GM18517 (cell line): ENCODE results near the gene SIVA1.
"Not testable (repeated sequence)": the region's sequence is repeated elsewhere in the genome, so short reads cannot be mapped to it uniquely, and the experiment has no call there.

Experiments
- ATAC-seq: cut with Tn5 transposase; IDR thresholded peaks from one replicate; pipeline ENCODE4 v1.9.1; 2021; ENCODE audit warnings: mild to moderate bottlenecking, moderate library complexity; ENCODE audit not compliant: unreplicated experiment

SIVA1 gene

DNA sequence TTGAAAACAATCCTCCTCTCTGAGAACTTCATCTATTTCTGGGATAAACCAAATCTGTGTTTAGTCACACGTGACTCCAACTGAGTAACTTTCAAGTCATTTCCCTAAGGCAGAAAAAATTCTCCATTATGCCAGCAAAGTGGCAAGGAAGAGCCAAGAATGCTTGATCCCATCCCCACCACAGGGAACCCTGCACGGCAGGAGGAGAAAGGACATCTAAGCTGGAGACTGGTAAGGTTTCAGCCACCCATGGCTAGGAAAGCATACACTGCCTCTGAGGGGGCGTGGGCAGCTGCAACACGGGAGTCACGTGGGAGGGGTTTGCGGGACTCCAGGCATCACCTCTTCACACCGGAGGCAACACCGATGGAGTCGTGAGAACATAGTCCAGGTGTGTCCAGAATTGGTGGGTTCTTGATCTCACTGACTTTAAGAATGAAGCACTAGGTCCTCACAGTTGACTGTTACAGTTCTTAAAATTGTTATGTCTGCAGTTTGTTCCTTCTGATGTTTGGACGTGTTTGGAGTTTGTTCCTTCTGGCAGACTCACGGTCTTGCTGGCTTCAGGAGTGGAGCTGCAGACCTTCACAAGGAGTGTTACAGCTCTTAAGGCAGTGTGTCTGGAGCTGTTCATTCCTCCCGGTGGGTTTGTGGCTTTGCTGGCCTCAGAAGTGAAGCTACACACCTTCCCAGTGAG, 2.7 kb upstream of the SIVA1 start:
- no peak for ATAC-seq

DNA sequence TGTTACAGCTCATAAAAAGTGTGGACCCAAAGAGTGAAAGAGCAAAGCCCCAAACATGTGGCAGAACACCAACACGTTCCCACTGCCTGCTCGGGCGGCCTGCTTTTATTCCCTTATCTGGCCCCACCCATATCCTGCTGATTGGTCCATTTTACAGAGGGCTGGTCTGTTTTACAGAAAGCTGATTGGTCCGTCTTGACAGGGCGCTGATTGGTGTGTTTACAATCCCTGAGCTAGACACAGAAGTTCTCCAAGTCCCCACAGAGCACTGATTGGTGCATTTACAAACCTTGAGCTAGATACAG, 2.2 kb upstream of the SIVA1 start:
- ATAC-seq = not testable (repeated sequence)

DNA sequence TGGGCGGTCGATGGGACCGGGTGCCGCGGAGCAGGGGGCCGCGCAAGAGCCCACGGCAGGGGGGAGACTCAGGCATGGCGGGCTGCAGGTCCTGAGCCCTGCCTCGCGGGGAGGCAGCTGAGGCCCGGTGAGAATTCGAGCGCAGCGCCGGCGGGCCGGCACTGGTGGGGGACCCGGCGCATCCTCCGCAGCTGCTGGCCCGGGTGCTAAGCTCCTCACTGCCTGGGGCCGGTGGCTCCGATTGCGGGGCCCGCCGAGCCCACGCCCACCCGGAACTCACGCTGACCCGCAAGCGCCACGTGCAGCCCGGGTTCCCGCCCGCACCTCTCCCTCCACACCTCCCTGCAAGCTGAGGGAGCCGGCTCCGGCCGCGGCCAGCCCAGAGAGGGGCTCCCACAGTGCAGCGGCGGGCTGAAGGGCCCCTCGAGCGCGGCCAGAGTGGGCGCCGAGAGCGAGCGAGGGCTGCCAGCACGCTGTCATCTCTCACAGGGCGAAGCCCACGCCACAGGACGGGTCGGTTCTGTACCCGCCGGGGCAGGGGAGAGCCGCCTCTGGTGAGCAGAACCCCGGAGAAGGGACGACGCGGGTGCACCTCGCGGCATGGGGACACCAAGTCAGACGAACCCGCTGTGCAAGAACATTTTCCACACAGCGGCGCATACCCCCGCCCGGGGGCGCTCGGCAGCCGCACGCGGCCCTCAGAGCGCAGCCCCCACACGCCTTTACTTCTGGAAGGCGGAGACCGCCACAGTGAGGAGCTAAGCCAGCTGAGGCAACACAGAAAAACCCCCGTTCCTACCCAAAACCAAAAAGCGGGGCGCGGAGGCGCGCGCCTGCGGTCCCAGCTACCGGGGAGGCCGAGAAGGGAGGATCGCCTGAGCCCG, 1.2 kb upstream of the SIVA1 start:
- no peak for ATAC-seq

DNA sequence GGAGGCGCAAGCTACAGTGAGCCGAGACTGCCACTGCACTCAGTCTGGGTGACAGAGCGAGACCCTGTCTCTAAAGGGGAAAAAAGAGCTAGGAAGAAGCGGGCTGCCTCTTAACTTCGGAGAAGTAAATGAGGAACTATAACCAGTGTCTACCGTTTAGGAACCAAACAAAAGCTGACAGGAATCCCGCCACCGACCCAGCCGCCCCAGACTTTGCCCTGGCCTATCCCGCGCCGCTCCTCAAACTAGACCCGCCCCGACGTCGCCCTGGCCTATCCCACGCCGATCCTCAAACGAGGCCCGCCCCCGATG, 568 bp upstream of the SIVA1 start:
- ATAC-seq = peak; percentile 79

DNA sequence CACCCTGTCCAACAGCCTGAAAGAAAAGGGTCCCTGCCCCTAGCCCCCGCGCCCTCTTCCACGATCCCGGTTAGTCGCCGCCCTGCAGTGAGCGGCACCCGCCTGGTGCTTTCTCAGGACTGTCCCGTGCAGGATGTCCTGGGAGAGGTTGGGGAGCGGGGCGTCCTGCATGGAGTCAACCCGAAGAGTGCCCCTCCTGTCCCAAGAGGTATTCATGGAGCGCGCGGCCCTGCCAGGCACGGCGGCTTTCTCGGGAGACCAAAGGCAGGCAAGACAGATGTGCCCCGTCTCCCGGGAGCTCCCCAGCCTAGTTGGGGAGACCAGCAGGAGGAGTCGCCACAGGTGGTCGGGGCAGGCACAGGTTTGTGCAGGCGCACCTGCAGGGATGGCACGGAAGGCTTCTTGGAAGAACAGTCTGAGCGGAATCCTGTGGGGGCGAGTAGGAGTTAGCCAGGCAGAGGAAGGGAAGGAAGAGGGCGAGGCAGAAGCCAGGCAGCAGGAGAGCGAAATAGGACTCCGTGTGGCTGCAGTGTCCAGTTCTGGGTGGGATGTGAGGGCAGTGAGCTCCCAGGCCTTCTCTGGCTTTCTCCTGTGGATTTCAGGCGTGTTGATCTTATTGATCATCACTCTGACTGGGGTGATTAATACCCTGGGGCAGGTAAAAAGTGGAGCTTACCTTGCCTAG, 723 bp downstream of the SIVA1 start:
- ATAC-seq = no peak

DNA sequence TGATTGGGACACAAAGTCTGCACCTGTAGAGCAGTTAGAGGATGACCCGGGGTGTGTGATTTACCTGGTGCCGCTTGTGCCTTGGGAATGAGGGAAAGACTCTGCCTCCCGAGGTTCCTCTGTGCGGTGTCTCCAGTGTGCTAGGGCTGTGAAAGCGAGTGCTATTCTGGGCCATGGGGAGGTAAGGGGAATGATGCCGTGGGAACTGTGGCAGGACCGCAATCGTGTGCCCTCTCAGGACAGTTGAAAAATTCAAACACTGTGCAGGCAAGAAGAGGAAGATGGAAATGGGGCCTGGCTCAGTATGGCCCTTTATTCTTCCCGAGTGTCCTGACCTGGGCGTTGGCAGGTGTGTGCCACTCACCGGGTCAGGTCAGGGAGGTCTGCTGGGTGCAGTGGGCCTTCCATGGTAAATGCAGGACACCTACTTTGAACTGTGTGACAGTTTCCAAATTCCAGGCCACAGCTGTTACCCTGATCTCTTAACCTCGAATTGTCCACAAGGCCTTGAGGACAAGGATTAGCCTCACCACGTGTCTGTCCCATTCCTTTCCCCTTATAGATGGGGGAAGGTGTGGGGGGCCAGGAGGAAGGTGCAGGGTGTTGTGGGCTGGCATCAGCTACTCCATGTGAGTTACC, 1.4 kb downstream of the SIVA1 start:
- ATAC-seq = no peak

DNA sequence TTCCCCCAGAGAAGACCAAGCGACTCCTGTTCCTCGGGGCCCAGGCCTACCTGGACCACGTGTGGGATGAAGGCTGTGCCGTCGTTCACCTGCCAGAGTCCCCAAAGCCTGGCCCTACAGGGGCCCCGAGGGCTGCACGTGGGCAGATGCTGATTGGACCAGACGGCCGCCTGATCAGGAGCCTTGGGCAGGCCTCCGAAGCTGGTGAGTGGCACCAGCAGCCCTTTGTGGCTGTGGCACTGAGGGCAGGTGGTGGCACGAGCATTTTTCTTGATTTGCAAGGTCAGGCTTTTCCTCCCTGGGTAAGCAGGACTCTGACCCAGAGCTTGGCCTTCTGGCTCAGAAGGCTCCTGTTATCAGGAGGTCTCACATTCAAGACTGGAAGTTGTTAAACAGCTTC, 2.7 kb downstream of the SIVA1 start:
- no peak for ATAC-seq

DNA sequence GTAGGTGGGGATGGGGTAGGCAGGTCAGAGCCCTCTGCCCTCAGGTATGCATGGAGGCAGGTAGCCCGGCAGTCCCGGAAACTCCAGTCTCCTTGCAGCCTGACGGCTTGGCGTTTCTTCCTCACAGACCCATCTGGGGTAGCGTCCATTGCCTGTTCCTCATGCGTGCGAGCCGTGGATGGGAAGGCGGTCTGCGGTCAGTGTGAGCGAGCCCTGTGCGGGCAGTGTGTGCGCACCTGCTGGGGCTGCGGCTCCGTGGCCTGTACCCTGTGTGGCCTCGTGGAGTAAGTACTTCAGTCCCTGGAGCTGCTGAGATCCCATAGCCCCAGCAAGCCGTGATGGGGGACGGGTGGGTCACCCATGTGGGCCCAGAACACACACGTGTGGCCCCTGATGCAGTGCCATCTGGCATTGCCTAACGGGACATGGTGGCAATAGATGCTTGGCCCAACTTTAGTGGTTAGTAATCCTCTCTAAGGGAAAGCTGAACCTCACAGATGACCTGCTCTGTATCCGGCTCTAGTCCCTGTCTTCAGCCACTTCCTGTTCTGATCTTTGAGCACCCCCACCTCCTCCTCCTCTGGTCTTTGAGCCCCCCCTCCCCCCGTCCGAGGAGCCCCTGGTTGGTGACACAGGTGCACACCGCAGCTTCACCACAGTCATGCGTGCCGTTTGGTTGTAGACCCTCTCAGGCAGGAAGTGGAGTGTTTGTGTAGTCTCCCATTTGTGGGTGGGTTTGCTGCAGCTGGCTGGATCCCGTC, 3.7 kb downstream of the SIVA1 start:
- ATAC-seq = no peak

DNA sequence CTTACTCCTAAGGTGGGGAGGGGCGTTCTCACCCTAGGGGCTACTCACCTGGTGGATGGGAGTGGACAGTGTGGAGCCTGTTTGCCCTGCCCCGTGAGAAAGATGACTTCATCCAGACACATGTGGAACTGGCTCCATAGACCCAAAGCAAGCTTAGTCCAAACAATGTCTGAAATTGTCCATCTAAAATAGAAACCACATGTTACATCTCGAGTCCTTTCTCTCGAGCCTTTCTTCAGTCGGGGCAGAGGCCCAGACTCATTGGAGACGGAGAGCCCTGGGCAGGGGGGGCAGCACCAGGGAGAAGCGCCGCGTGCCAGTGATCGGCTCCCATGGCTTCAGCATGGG, 4.3 kb downstream of the SIVA1 start:
- ATAC-seq = no peak

DNA sequence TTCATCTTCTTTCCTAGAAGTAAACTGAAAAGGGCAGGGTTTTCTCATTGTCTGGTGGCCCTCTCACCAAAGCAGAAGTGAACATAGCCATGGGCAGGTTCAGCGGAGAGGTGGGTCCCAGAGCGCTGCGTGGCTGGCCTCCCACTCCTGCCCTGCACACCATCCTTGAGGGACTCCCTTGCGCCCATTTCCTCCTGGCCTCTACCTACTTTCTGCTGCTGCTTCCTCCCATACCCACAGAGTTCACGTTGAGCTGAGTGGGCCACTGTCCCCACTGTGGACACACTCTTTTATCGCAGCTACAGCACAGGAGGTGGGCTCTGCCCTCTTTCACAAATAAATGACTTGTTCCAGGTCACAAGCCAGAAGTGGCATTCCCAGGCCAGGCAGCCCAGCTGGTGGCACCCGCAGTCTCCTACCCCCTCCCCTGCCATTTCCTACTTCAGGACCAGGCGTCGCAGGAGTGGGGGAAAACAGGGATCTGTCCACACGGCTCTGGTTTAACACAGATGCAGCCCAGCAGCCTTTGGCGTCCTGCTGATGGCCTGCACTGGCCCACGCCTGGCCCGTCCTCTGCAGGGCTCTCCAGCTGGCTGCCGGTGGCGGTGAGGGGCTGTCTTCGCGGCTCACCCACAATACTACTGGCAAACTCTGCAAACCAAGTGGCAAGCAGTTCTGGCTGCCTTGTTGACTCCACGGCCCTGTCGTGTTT, 4.9 kb downstream of the SIVA1 start:
- no peak for ATAC-seq

DNA sequence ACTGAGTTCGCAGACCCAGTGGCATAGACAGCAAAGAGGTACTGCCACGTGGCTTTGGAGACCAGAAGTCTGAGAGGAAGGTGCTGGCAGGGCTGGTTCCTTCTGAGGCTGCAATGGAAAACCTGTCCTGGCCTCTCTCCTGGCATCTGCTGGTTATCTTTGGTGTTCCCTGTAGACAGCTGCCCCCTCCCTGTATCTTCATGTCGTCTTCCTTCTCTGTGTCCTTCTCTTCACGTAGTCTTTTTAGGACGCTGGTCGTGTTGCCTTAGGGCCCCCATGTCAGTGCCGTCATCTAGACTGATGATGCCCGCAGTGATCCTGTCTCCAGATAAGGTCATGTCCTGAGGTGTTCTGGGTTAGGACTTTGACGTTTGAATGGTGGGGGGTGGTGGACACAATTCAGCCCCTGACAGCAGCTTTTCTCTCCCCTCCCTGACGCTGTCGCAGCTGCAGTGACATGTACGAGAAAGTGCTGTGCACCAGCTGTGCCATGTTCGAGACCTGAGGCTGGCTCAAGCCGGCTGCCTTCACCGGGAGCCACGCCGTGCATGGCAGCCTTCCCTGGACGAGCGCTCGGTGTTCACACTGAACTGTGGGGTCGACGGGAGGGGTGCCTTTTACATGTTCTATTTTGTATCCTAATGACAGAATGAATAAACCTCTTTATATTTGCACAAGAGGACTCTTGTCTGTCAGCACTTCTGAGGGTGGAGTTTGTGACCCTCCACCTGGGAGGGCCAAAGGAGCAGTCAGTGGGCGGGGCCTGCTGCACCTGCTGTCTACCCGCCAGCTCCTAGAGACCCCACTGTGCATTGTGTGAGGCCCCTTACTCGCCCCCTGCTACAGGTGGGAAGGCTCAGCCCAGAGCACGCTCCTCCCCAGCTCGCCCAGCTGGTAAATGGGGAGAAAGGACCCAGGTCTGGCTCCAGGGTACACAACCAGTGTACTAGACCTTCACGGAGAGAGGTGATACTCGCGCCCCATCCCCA, 6.3 kb downstream of the SIVA1 start:
- no peak for ATAC-seq

DNA sequence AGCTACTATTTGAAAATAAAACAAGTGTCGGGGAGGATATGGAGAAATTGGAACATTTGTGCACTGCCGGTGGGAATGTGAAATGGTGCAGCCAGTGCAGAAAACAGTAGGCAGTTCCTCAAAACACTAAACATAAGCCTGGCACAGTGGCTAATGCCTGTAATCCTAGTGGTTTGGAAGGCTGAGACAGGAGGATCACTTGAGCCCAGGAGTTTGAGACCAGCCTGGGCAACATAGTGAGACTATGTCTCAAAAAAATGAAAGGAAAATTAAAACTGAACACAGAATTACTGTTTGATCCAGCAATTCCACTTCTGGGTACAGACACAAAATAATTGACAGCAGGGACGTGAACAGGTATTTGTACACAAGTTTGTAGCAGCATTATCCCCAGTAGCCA, 12.6 kb downstream of the SIVA1 start:
- ATAC-seq = no peak

DNA sequence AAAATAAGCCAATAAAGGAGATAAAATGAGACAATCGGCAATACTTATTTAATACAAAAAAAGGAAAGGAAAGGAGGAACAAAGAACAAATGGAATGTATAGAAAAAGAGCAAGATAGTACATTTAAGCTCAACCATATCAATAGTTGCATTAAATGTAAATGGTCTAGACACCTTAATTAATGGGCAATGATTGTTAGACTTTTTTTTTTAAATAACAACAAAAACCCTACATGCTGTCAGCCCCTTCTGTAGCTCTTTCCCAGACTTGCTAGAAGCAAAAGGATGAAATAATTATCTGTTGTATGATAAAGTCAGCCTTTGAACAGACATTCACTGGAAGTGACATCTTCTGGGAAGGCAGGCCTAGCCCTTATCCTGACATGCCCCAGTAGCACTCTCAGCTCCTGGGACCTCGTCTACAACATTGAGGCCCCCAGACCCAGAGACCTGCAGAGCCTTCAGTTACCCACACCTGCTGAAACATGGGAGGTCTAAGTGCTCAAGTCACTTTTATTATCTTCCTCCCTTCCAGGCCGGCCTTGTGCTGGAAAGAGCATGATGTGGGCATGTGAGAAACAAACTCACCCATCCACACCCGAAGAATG, 13.4 kb downstream of the SIVA1 start:
- ATAC-seq = no peak

DNA sequence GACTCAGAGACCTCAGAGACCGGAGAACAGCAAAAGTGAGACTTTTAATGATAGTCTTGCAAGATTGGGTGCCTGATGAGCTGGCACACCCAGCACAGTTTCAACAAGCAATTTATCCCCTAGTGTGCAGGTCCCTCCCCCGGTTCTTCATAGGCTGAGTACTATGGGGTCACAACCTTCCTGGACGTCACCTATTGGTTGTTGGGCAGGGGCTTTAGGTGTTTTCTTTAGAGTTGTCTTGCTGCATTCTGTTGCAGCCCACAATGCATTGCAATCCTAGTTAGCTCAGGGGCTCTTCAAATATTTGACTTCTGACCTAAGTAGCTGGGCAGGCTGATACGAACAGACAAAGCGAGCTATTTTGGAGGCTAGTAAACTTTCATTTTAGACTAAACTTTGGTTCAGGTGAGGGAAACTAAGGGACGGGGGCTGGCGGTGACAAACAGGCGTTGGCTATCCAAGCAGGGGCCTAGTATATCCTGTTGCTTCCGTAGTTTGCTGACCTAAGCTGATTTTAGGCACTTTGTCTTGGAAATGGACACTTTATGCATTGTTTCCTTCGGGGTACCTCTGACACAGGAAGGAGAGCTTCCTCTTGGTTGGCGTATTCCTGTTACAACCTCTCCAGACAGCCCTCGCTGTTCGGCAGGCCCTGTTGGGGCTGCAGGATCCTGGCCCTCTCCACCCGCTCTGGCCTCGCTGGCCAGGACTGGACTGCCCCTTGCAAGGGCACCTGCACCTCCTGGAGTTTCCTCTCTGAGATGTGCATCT, 14.1 kb downstream of the SIVA1 start:
- ATAC-seq = no peak

DNA sequence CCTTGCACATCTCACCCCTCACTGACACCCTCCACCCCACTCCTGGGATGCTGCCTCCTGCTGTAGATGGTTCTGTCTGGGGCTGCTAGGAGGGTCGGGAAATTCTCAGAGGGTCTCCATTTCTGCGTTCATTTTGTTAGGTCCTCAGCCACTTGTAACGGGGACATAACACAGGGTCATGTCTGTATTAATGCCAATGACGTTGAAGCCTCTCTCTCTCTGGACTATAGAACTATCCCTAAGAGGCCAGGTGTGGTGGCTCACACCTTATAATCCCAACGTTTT, 14.6 kb downstream of the SIVA1 start:
- ATAC-seq = no peak

DNA sequence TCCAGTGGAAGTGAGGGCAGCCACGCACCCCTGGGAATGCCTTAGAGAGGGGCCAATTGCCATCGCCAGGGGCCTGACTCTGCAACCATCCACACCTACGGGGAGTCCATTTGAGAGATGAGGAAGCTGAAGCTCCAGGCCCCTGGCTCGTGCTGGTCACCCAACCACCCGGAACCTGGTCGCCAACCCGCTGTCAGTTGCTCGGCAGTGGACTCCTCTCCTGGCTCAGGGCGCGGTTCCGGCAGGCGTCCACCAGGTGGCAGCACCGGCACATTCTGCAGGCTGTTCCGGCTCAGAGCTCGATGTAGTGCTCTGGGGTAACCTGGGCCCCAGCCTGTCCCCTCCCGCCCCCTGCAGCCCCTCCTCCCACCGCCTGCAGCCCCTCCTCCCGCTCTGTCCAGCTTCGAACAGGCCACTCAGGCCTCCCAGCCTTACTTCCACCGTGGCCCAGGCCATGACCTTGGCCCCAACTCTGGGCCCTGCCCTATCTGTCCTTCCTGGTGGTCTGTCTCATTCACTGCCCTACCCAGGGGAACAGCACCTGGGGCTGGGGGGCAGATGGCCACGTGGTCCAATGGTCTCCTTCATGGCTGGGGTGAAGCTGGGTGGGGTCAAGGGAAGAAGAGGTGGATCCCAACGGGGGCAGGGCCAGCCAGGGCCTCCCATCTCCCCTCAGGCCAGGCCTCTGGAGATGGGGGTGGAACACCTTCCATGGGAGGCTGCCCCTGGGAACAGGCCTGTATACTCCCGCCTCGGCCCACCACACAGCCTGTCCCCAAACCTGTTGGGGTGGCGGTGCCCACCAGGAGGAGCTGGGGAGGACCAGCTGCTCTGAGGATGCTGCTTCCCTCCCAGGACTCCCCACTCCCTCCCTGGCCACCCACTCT, 15.7 kb downstream of the SIVA1 start:
- ATAC-seq = no peak

DNA sequence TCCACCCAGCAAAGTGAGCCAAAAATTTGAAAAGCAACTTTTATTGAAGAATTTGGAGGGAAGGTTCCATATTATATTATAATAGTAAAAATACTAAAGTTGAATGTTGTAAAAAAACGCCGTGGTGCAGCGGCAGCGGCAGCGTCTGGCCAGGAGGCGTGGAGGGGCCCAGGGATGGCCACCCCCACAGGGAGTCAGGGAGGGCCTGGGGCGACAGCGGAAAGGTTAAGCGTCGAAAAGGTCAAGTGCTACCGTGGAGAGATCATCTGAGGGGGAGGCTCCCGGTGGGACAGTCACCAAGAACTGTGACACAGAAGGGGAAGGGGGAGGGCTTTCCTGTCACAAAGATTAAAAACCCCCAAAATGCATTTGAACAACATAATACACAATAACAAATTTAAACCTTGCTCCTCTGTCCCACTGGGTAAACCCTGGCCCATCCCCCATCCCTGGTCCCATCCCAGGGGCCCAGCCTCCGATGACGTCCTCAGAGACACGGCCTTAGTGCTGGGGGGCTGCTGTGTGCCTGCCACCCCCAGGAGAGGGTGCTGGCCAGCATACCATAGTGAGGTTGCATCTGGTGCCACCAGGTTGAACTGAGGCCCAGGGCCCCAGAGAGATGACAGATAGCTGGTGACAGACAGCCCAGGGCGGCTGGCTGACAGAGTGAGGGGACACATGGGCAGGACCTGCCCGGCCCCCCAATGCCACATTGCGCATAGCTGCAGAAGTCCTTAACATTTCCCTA, 16.6 kb downstream of the SIVA1 start:
- ATAC-seq = no peak
